ENCODE data around the gene MAD1L1.
"Not testable (repeated sequence)": the region's sequence is repeated elsewhere in the genome, so short reads cannot be mapped to it uniquely, and the experiment has no call there.

MAD1L1 gene

DNA sequence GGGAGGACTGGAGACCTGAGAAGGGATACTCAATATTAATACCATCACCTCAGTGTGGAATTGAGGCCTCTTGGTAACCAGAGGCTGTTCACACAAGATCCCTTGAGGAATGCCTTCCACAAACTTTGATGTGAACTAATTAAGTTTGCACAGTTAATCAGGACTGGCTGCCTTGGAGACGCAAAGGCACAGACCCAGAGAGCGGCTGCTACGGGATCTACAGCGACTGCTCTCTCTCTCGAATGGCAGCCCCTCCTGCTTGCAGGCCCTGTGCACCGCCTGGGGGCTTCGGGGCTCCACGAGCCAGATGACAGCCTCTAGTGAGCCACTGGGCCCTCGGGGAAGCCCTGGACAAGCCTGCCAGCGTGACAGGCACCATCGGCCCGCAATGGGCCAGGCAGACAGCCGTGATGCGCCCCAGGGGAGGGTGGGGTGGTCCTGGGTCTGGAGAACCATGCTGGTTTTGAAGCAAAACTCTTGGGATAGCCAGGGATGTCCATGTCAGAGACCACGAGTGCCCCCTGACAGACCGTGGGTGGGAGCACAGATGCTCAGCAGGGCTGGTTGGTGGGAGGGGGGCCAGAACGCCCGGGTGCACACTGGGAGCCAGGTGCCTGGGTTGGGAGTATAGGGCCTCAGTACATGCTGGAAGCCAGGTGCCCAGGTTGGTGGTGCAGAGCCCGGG lies 367.0 kb downstream of the MAD1L1 start:
- no peak overlapping the region for H3K4me3 ChIP-seq (ENCODE audit: low read length in 2 of 2)
- no peaks in the 10 kb centered on the region for H3K9me3 ChIP-seq (ENCODE audit: control insufficient read depth in 2 of 2, low read length in 2 of 2)
- no peaks in the 10 kb centered on the region for H3K36me3 ChIP-seq (ENCODE audit: control insufficient read depth in 2 of 2, insufficient read depth in 2 of 2, low read length in 2 of 2)
- H3K27ac ChIP-seq (ENCODE audit: low read depth in 2 of 2, low read length in 2 of 2): no peak overlapping the region
- H3K4me1 ChIP-seq (ENCODE audit: control insufficient read depth in 2 of 2, insufficient read depth in 2 of 2, low read length in 2 of 2): no peaks in the 10 kb centered on the region
- H3K27me3 ChIP-seq (ENCODE audit: control insufficient read depth in 2 of 2, insufficient read depth in 2 of 2, low read length in 2 of 2): no peaks in the 10 kb centered on the region
- no peak overlapping the region for H3K9ac ChIP-seq (ENCODE audit: low read depth in 1 of 2, low read length in 2 of 2)

DNA sequence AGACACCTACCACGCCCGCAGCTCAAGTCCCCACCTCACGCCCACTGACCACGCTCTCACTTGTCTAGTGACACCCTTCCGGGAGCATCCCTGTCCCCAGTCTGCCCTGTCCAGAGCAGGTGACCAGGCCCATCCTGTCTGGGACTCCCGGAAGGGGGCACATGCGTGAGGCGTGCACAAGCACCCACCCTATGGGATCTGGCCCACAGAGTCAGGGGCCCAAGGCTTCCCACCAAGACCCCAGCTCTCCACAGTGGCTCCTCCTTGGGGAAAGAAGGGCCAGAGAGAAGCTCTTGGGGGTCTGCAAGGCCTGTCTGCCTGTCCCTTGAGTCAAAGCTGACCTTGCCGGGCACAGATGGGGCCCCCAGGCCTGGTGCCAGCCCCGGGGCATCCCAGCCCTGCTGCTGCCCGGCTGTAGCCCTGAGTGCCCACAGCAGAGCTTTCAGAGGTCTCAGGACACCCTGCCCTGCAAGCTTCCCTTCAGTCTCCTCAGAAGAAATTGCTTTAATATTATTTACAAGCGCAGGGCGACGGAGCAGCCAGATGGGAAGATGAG lies 367.7 kb downstream of the MAD1L1 start:
- Histone ChIP-seq H3K9ac (ENCODE audit: low read depth in 1 of 2, low read length in 2 of 2) (no peak overlapping the region), H3K27ac (ENCODE audit: low read depth in 2 of 2, low read length in 2 of 2) (no peak overlapping the region), H3K27me3 (ENCODE audit: control insufficient read depth in 2 of 2, insufficient read depth in 2 of 2, low read length in 2 of 2) (no peaks in the 10 kb centered on the region), H3K9me3 (ENCODE audit: control insufficient read depth in 2 of 2, low read length in 2 of 2) (no peaks in the 10 kb centered on the region), H3K4me3 (ENCODE audit: low read length in 2 of 2) (no peak overlapping the region), H3K36me3 (ENCODE audit: control insufficient read depth in 2 of 2, insufficient read depth in 2 of 2, low read length in 2 of 2) (no peaks in the 10 kb centered on the region), H3K4me1 (ENCODE audit: control insufficient read depth in 2 of 2, insufficient read depth in 2 of 2, low read length in 2 of 2) (no peaks in the 10 kb centered on the region)

DNA sequence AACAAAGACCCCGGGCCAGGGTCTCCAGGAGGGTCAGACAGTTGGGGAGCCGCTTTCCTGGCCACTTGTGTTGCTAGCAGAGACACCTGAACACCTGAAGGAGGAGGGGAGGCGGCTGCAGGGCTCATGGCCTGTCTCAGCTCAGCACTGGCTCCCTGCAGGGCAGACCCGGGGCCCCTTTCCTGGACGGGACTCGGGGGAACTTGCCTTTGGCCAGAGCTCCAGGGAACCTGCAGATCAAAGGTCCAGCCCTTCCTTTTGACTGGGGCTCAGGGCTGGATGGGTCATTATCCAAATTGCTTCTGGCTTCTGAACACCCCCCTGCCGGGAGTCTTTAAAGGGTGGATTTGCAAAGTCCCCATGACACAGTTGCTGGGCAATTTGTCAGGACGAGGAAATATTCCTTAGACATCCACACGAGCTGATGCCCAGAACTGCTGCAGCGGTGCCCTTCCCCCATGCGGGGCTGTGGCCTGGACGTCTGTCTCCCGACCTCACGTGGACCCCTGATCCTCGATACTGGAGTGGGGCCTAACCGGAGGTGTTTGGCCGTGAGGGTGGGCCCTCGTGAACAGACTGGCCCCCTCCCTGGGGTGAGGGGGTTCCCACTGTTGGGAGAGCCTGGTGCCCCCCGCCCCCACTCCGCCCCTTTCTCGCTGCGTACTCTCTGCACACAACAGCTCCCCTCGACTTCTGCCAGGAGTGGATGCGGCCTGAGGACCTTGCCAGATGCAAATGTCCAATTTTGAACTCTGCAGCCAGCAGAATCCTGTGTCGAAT lies 368.4 kb downstream of the MAD1L1 start:
- Histone ChIP-seq H3K9ac (ENCODE audit: low read depth in 1 of 2, low read length in 2 of 2) (no peak overlapping the region), H3K4me1 (ENCODE audit: control insufficient read depth in 2 of 2, insufficient read depth in 2 of 2, low read length in 2 of 2) (no peaks in the 10 kb centered on the region), H3K27ac (ENCODE audit: low read depth in 2 of 2, low read length in 2 of 2) (no peak overlapping the region), H3K4me3 (ENCODE audit: low read length in 2 of 2) (no peak overlapping the region), H3K36me3 (ENCODE audit: control insufficient read depth in 2 of 2, insufficient read depth in 2 of 2, low read length in 2 of 2) (no peaks in the 10 kb centered on the region), H3K9me3 (ENCODE audit: control insufficient read depth in 2 of 2, low read length in 2 of 2) (no peaks in the 10 kb centered on the region), H3K27me3 (ENCODE audit: control insufficient read depth in 2 of 2, insufficient read depth in 2 of 2, low read length in 2 of 2) (no peaks in the 10 kb centered on the region)

DNA sequence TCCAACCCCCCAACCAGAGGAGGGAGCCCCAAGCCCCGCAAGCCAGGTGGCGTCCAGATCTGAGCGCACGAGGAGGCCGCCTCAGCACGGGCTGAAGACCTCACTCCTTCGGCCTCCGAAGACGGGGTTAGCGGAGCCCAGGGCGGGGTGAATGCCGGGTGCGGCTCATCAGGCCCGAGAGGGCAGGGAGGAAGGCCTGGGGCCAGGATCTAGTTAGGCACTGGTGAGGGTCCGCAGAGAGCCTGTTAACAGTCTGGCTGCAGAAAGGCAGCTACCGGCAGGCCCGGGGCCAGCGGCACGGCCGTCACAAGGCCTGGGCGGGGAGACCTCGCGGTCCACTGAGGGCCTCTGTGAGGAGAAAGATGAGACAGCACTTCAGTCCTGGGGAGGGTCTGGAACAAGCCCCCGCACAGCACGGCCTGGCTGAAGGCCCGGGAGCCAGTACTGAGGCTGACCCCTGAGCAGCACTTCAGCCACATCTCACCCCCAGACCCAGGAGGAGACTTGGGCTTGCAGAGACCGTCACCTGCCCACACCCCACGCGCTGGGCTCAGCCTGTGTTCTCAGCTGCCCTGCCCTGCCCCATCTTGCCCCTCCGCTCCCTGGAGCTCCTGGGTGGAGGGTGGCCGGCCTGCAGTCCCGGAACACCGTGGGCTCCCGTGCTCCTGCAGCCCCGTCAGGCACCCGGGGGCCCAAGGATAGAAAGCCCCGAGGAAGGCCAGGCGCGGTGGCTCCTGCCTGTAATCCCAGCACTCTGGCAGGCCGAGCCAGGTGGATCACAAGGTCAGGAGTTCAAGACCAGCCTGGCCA lies 369.4 kb downstream of the MAD1L1 start:
- no peaks in the 10 kb centered on the region for H3K36me3 ChIP-seq (ENCODE audit: control insufficient read depth in 2 of 2, insufficient read depth in 2 of 2, low read length in 2 of 2)
- no peaks in the 10 kb centered on the region for H3K4me1 ChIP-seq (ENCODE audit: control insufficient read depth in 2 of 2, insufficient read depth in 2 of 2, low read length in 2 of 2)
- no peak overlapping the region for H3K9ac ChIP-seq (ENCODE audit: low read depth in 1 of 2, low read length in 2 of 2)
- no peaks in the 10 kb centered on the region for H3K9me3 ChIP-seq (ENCODE audit: control insufficient read depth in 2 of 2, low read length in 2 of 2)
- H3K27ac ChIP-seq (ENCODE audit: low read depth in 2 of 2, low read length in 2 of 2): no peak overlapping the region
- H3K4me3 ChIP-seq (ENCODE audit: low read length in 2 of 2): no peak overlapping the region
- H3K27me3 ChIP-seq (ENCODE audit: control insufficient read depth in 2 of 2, insufficient read depth in 2 of 2, low read length in 2 of 2): no peaks in the 10 kb centered on the region

GRCh38 chr7:1862560-1862959 lies 370.2 kb downstream of the MAD1L1 start:
- H3K36me3 ChIP-seq (ENCODE audit: control insufficient read depth in 2 of 2, insufficient read depth in 2 of 2, low read length in 2 of 2): no peaks in the 10 kb centered on the region
- no peak overlapping the region for H3K27ac ChIP-seq (ENCODE audit: low read depth in 2 of 2, low read length in 2 of 2)
- no peak overlapping the region for H3K4me3 ChIP-seq (ENCODE audit: low read length in 2 of 2)
- H3K27me3 ChIP-seq (ENCODE audit: control insufficient read depth in 2 of 2, insufficient read depth in 2 of 2, low read length in 2 of 2): no peaks in the 10 kb centered on the region
- no peaks in the 10 kb centered on the region for H3K9me3 ChIP-seq (ENCODE audit: control insufficient read depth in 2 of 2, low read length in 2 of 2)
- no peak overlapping the region for H3K9ac ChIP-seq (ENCODE audit: low read depth in 1 of 2, low read length in 2 of 2)
- no peaks in the 10 kb centered on the region for H3K4me1 ChIP-seq (ENCODE audit: control insufficient read depth in 2 of 2, insufficient read depth in 2 of 2, low read length in 2 of 2)

GRCh38 chr7:1861799-1862458 lies 370.8 kb downstream of the MAD1L1 start:
- H3K9me3 ChIP-seq (ENCODE audit: control insufficient read depth in 2 of 2, low read length in 2 of 2): no peaks in the 10 kb centered on the region
- H3K36me3 ChIP-seq (ENCODE audit: control insufficient read depth in 2 of 2, insufficient read depth in 2 of 2, low read length in 2 of 2): no peaks in the 10 kb centered on the region
- no peaks in the 10 kb centered on the region for H3K4me1 ChIP-seq (ENCODE audit: control insufficient read depth in 2 of 2, insufficient read depth in 2 of 2, low read length in 2 of 2)
- H3K27me3 ChIP-seq (ENCODE audit: control insufficient read depth in 2 of 2, insufficient read depth in 2 of 2, low read length in 2 of 2): no peaks in the 10 kb centered on the region
- no peak overlapping the region for H3K4me3 ChIP-seq (ENCODE audit: low read length in 2 of 2)
- H3K9ac ChIP-seq (ENCODE audit: low read depth in 1 of 2, low read length in 2 of 2): no peak overlapping the region
- H3K27ac ChIP-seq (ENCODE audit: low read depth in 2 of 2, low read length in 2 of 2): no peak overlapping the region

DNA sequence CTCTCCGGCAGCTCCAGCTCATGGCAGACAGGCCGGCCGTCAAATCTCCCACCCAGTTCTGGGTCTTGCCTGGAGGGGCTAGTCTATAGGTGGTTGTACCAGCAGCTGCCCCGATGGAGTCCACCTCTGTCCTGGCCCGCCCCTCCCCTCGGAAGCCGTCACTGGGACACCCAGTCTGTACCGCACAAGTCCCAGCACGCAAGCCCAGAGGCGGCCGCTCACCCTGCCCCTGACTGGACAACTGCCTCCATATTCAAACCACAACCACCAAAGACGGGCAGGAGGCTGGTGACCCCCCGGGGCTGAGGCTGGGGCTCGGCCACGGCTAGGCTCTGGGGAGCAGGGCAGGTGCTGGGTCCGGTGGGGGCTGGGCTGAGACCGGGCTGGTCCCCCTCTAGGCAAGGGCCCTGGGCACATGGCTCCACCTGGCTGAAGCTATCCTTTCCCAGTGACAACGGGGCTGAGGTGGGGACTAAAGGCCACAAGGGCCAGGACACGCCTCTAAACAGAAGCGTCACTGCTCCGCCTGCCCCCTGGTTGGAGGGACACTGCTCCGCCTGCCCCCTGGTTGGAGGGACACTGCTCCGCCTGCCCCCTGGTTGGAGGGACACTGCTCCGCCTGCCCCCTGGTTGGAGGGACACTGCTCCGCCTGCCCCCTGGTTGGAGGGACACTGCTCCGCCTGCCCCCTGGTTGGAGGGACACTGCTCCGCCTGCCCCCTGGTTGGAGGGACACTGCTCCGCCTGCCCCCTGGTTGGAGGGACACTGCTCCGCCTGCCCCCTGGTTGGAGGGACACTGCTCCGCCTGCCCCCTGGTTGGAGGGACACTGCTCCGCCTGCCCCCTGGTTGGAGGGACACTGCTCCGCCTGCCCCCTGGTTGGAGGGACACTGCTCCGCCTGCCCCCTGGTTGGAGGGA lies 371.6 kb downstream of the MAD1L1 start:
- H3K27me3 ChIP-seq (ENCODE audit: control insufficient read depth in 2 of 2, insufficient read depth in 2 of 2, low read length in 2 of 2); H3K9me3 ChIP-seq (ENCODE audit: control insufficient read depth in 2 of 2, low read length in 2 of 2); H3K9ac ChIP-seq (ENCODE audit: low read depth in 1 of 2, low read length in 2 of 2); H3K4me3 ChIP-seq (ENCODE audit: low read length in 2 of 2); H3K27ac ChIP-seq (ENCODE audit: low read depth in 2 of 2, low read length in 2 of 2); H3K36me3 ChIP-seq (ENCODE audit: control insufficient read depth in 2 of 2, insufficient read depth in 2 of 2, low read length in 2 of 2); H3K4me1 ChIP-seq (ENCODE audit: control insufficient read depth in 2 of 2, insufficient read depth in 2 of 2, low read length in 2 of 2): not testable (repeated sequence)

GRCh38 chr7:1859266-1860035 lies 373.3 kb downstream of the MAD1L1 start:
- Histone ChIP-seq H3K9me3 (ENCODE audit: control insufficient read depth in 2 of 2, low read length in 2 of 2) (no peaks in the 10 kb centered on the region), H3K27me3 (ENCODE audit: control insufficient read depth in 2 of 2, insufficient read depth in 2 of 2, low read length in 2 of 2) (no peaks in the 10 kb centered on the region), H3K36me3 (ENCODE audit: control insufficient read depth in 2 of 2, insufficient read depth in 2 of 2, low read length in 2 of 2) (no peaks in the 10 kb centered on the region), H3K4me1 (ENCODE audit: control insufficient read depth in 2 of 2, insufficient read depth in 2 of 2, low read length in 2 of 2) (no peaks in the 10 kb centered on the region), H3K9ac (ENCODE audit: low read depth in 1 of 2, low read length in 2 of 2) (no peak overlapping the region), H3K4me3 (ENCODE audit: low read length in 2 of 2) (no peak overlapping the region), H3K27ac (ENCODE audit: low read depth in 2 of 2, low read length in 2 of 2) (no peak overlapping the region)

All from mucosa of rectum (tissue), 2 donors.